Stimulated activated CD8-positive, alpha-beta memory T cell treated with anti-CD3 and anti-CD28 coated beads, Interleukin-15, amount 100 ng/mL, for 24 hours (primary cell): ENCODE data around the gene COA1.
"Not testable (repeated sequence)": the region's sequence is repeated elsewhere in the genome, so short reads cannot be mapped to it uniquely, and the experiment has no call there.

ENCODE experiments used
- DNase-seq: peaks from one replicate; pipeline ENCODE4 v3.0.0-alpha.2; 2020; ENCODE audit warnings: low read depth

Gene COA1

GRCh38 chr7:43729214-43729923, at the start of gene COA1:
COA1 (minus strand) TSS chr7:43729523; CDS start chr7:43648614, 80,909 bp downstream.
- peak; percentile 58 for DNase-seq

GRCh38 chr7:43778293-43779044, 49.1 kb upstream of the COA1 start:
- not testable (repeated sequence) for DNase-seq

- DNase-seq: not testable (repeated sequence)
Observed at GRCh38 chr7:43775255-43775654, 45.9 kb upstream of the COA1 start.

GRCh38 chr7:43773268-43773667, 43.9 kb upstream of the COA1 start:
- DNase-seq: not testable (repeated sequence)

GRCh38 chr7:43771573-43771972, 42.2 kb upstream of the COA1 start:
- DNase-seq: no peak

- DNase-seq: no peak
Observed at GRCh38 chr7:43771128-43771527, 41.8 kb upstream of the COA1 start.

GRCh38 chr7:43769791-43770465, 40.6 kb upstream of the COA1 start:
- DNase-seq: no peak

GRCh38 chr7:43769281-43769680, 40.0 kb upstream of the COA1 start:
- DNase-seq: no peak

GRCh38 chr7:43768887-43769272, 39.6 kb upstream of the COA1 start:
- no peak for DNase-seq

- DNase-seq: no peak
Observed at GRCh38 chr7:43768201-43768886, 39.0 kb upstream of the COA1 start.

- DNase-seq: no peak
Observed at GRCh38 chr7:43767311-43767710, 38.0 kb upstream of the COA1 start.

- DNase-seq: no peak
Observed at GRCh38 chr7:43766564-43766963, 37.2 kb upstream of the COA1 start.

- no peak for DNase-seq
Observed at GRCh38 chr7:43764807-43765491, 35.6 kb upstream of the COA1 start.

GRCh38 chr7:43764039-43764761, 34.9 kb upstream of the COA1 start:
- no peak for DNase-seq

- DNase-seq: no peak
Observed at GRCh38 chr7:43763183-43763582, 33.9 kb upstream of the COA1 start.

GRCh38 chr7:43761938-43762692, 32.8 kb upstream of the COA1 start:
- no peak for DNase-seq

- DNase-seq: no peak
Observed at GRCh38 chr7:43761382-43761781, 32.1 kb upstream of the COA1 start.

GRCh38 chr7:43760861-43761260, 31.5 kb upstream of the COA1 start:
- no peak for DNase-seq

GRCh38 chr7:43758822-43759683, 29.7 kb upstream of the COA1 start:
- peak; percentile 17 for DNase-seq
